IMR-90 (cell line): ENCODE measurements around the gene HYI. TPM values are rescaled to one million over a fixed set of nuclear protein-coding genes. Genes with fewer than 3 reads are reported as not detected.

Experiments
- ATAC-seq: fragments of 200-7000 bp; cut with Tn5 transposase; 2 replicates; pipeline ENCODE4 v1.9.1; 2020; ENCODE audit warnings: low read depth, mild to moderate bottlenecking, moderate library complexity
- BruUV-seq: library from RNA; stranded (reverse); fragments of 400-500 nt; replicated peaks from 2 replicates; lab custom pipeline; 2021; lab: Mats Ljungman, UMichigan
- CTCF ChIA-PET: fragments of 300-600 bp; formaldehyde crosslinking; extraction: SDS; loops from one replicate; lab custom pipeline; 2021; ENCODE audit warnings: antibody characterized with exemption; lab: Yijun Ruan, JAX
- POLR2A ChIA-PET: fragments of 300-600 bp; sonication (Branson Sonifier 250); formaldehyde crosslinking; loops from one replicate; lab custom pipeline; 2022; ENCODE audit warnings: antibody characterized with exemption; ENCODE audit not compliant: unreplicated experiment; lab: Charles Lee
- DNase-seq: peaks from one replicate; pipeline ENCODE4 v3.0.0; 2013
- H2AFZ ChIP-seq: replicated peaks from 2 replicates; pipeline ENCODE3; 2013; ENCODE audit warnings: low read length, mild to moderate bottlenecking; ENCODE audit not compliant: poor library complexity
- H2AK5ac ChIP-seq: 2 replicates; pipeline ENCODE4 v1.6.1; 2013; ENCODE audit warnings: low read depth, low read length, inconsistent platforms
- H2AK9ac ChIP-seq: replicated peaks from 2 replicates; pipeline ENCODE3; 2013; ENCODE audit warnings: mild to moderate bottlenecking, low read depth, low read length, moderate library complexity; ENCODE audit not compliant: poor library complexity
- H2BK120ac ChIP-seq: 2 replicates; pipeline ENCODE4 v1.6.1; 2013; ENCODE audit warnings: low read depth, low read length, inconsistent platforms
- H2BK15ac ChIP-seq: 3 replicates; pipeline ENCODE4 v1.6.1; 2013; ENCODE audit warnings: low read depth, low read length, inconsistent platforms
- H2BK20ac ChIP-seq: 2 replicates; pipeline ENCODE4 v1.6.1; 2013; ENCODE audit warnings: low read depth, mild to moderate bottlenecking, inconsistent platforms, low read length, moderate library complexity
- H2BK5ac ChIP-seq: 2 replicates; pipeline ENCODE4 v1.6.1; 2013; ENCODE audit warnings: mild to moderate bottlenecking, low read depth, low read length, inconsistent platforms; ENCODE audit not compliant: poor library complexity, severe bottlenecking
- H3K14ac ChIP-seq: replicated peaks from 2 replicates; pipeline ENCODE4 v1.6.1; 2013; ENCODE audit warnings: low read depth, low read length, inconsistent platforms
- H3K18ac ChIP-seq: 2 replicates; pipeline ENCODE4 v1.6.1; 2013; ENCODE audit warnings: low read depth, low read length, control low read depth
- H3K23ac ChIP-seq: 2 replicates; pipeline ENCODE4 v1.6.1; 2013; ENCODE audit warnings: low read depth, low read length, inconsistent platforms
- H3K27ac ChIP-seq: 2 replicates; pipeline ENCODE4 v1.5.1; 2013; ENCODE audit warnings: mild to moderate bottlenecking, control low read depth, low read length; ENCODE audit not compliant: insufficient read depth
- H3K27me3 ChIP-seq: 2 replicates; pipeline ENCODE4 v1.6.1; 2013; ENCODE audit warnings: low read length; ENCODE audit not compliant: control insufficient read depth, insufficient read depth
- H3K36me3 ChIP-seq: 2 replicates; pipeline ENCODE4 v1.6.1; 2013; ENCODE audit warnings: low read length, mixed read lengths; ENCODE audit not compliant: control insufficient read depth, insufficient read depth
- H3K4ac ChIP-seq: 2 replicates; pipeline ENCODE4 v1.6.1; 2013; ENCODE audit warnings: low read depth, low read length, inconsistent platforms
- H3K4me1 ChIP-seq: 2 replicates; pipeline ENCODE4 v1.6.1; 2013; ENCODE audit warnings: low read length, mixed read lengths; ENCODE audit not compliant: control insufficient read depth, insufficient read depth
- H3K4me2 ChIP-seq: 2 replicates; pipeline ENCODE4 v1.6.1; 2013; ENCODE audit warnings: low read depth, mild to moderate bottlenecking, control low read depth, low read length, moderate library complexity
- H3K4me3 ChIP-seq: 2 replicates; pipeline ENCODE4 v1.5.1; 2013; ENCODE audit warnings: low read depth, mild to moderate bottlenecking, control low read depth, low read length, moderate library complexity; ENCODE audit not compliant: insufficient read depth
- H3K56ac ChIP-seq: 2 replicates; pipeline ENCODE4 v1.6.1; 2013; ENCODE audit warnings: low read length, inconsistent platforms; ENCODE audit not compliant: insufficient read depth; ENCODE audit errors: extremely low read depth
- H3K79me1 ChIP-seq, 2 experiments: 2 replicates each; pipeline ENCODE4 v1.6.1; 2013; ENCODE audit warnings: low read length in 2 of 2, inconsistent platforms in 1 of 2, low read depth in 1 of 2
- H3K9ac ChIP-seq: 2 replicates; pipeline ENCODE4 v1.6.1; 2013; ENCODE audit warnings: low read depth, low read length, control low read depth
- H3K9me1 ChIP-seq: 2 replicates; pipeline ENCODE4 v1.6.1; 2013; ENCODE audit warnings: low read length, inconsistent platforms; ENCODE audit not compliant: insufficient read depth
- H3K9me3 ChIP-seq: 2 replicates; pipeline ENCODE4 v1.6.1; 2013; ENCODE audit warnings: low read length; ENCODE audit not compliant: control insufficient read depth, insufficient read depth
- H4K20me1 ChIP-seq: 2 replicates; pipeline ENCODE4 v1.6.1; 2013; ENCODE audit warnings: low read length, inconsistent platforms; ENCODE audit not compliant: insufficient read depth
- H4K5ac ChIP-seq: 2 replicates; pipeline ENCODE4 v1.6.1; 2013; ENCODE audit warnings: mild to moderate bottlenecking, low read depth, low read length, control low read depth
- H4K8ac ChIP-seq, 2 experiments: 2 replicates each; pipeline ENCODE4 v1.6.1; 2013; ENCODE audit warnings: low read depth in 2 of 2, low read length in 2 of 2, control low read depth in 1 of 2, inconsistent platforms in 1 of 2
- H4K91ac ChIP-seq: 2 replicates; pipeline ENCODE4 v1.6.1; 2013; ENCODE audit warnings: low read depth, low read length, inconsistent platforms; ENCODE audit not compliant: insufficient read depth
- BHLHE40 ChIP-seq: fragments of 150-350 bp; IDR thresholded peaks from 2 replicates; pipeline ENCODE4 v1.6.1; 2016; ENCODE audit warnings: mild to moderate bottlenecking, low read depth, low read length
- CEBPB ChIP-seq: IDR thresholded peaks from 2 replicates; pipeline ENCODE4 v1.6.1; 2012; ENCODE audit warnings: low read depth, low read length, improper control_type of control experiment
- CHD1 ChIP-seq: IDR thresholded peaks from 2 replicates; pipeline ENCODE4 v1.6.1; 2012; ENCODE audit warnings: low read depth, low read length, improper control_type of control experiment
- FOS ChIP-seq: fragments of 150-350 bp; IDR thresholded peaks from 2 replicates; pipeline ENCODE4 v1.6.1; 2016; ENCODE audit warnings: low read depth, low read length
- MAFK ChIP-seq: IDR thresholded peaks from 2 replicates; pipeline ENCODE4 v1.6.1; 2012; ENCODE audit warnings: low read depth, low read length, improper control_type of control experiment
- MAZ ChIP-seq: IDR thresholded peaks from 2 replicates; pipeline ENCODE4 v1.6.1; 2012; ENCODE audit warnings: low read depth, mild to moderate bottlenecking, low read length, improper control_type of control experiment, moderate library complexity, borderline replicate concordance
- MXI1 ChIP-seq: IDR thresholded peaks from 2 replicates; pipeline ENCODE4 v1.6.1; 2012; ENCODE audit warnings: low read depth, mild to moderate bottlenecking, low read length, moderate library complexity, borderline replicate concordance
- NFE2L2 ChIP-seq: fragments of 150-350 bp; IDR thresholded peaks from 2 replicates; pipeline ENCODE4 v1.6.1; 2016; ENCODE audit warnings: low read depth, mild to moderate bottlenecking, low read length
- POLR2A ChIP-seq: IDR thresholded peaks from 2 replicates; pipeline ENCODE4 v1.6.1; 2012; ENCODE audit warnings: mild to moderate bottlenecking, low read depth, low read length
- RAD21 ChIP-seq: IDR thresholded peaks from 2 replicates; pipeline ENCODE4 v1.6.1; 2012; ENCODE audit warnings: low read length, improper control_type of control experiment
- RFX5 ChIP-seq: IDR thresholded peaks from 2 replicates; pipeline ENCODE4 v1.8.0; 2012; ENCODE audit warnings: low read depth, mild to moderate bottlenecking, low read length, moderate library complexity
- SMC3 ChIP-seq: fragments of 150-350 bp; IDR thresholded peaks from 2 replicates; pipeline ENCODE4 v1.6.1; 2016; ENCODE audit warnings: low read depth, mild to moderate bottlenecking, antibody characterized with exemption, low read length, moderate library complexity
- WGBS, 2 experiments: methylation state at CpG; one replicate each; pipeline versions ENCODE4 v1.1.5 to v1.1.7; 2013; ENCODE audit warnings: missing lambda C conversion rate in 2 of 2; ENCODE audit not compliant: insufficient read length in 1 of 2; ENCODE audit errors: extremely low coverage in 2 of 2; 5-methylcytosine and 5-hydroxymethylcytosine counted together
- dilution Hi-C: fragments of 300-500 bp; cut with HindIII; formaldehyde crosslinking; loops from one replicate; pipeline ENCODE4 v1.14.3; 2018; ENCODE audit warnings: low sequenced_read_pairs; ENCODE audit not compliant: unreplicated experiment
- in situ Hi-C: fragments of 300-500 bp; cut with MboI; formaldehyde crosslinking; loops from 3 replicates; pipeline ENCODE4 v1.14.3; 2019; ENCODE audit warnings: low sequenced_read_pairs, inconsistent platforms, mixed read lengths
- intact Hi-C: fragments of 100-400 bp; cut with micrococcal nuclease; formaldehyde crosslinking; loops from 2 replicates; pipeline ENCODE4 v1.10.0; 2022
- polyA plus RNA-seq, 3 experiments: library from polyadenylated mRNA; depleted of rRNA; stranded (reverse); fragments of >200 nt; gene quantifications; 2 replicates each; pipeline ENCODE4 v1.2.3, GENCODE V29; 2012; ENCODE audit warnings: low replicate concordance in 1 of 3
- total RNA-seq: library from RNA; depleted of rRNA; stranded (reverse); fragments of >200 nt; gene quantifications from 2 replicates; pipeline ENCODE4 v1.2.3, GENCODE V29; 2012
- TF ChIP-seq, protein P1 (sequence below): fragments of 150-350 bp; IDR thresholded peaks from 2 replicates; pipeline ENCODE4 v1.6.1; 2016; ENCODE audit warnings: low read depth, mild to moderate bottlenecking, low read length, moderate library complexity, borderline replicate concordance
- TF ChIP-seq, protein P2 (sequence below): conservative IDR thresholded peaks from 2 replicates; pipeline ENCODE4 v1.5.1; 2012; ENCODE audit warnings: mild to moderate bottlenecking, low read depth, low read length, improper control_type of control experiment
- TF ChIP-seq, protein P3 (sequence below): fragments of 150-350 bp; IDR thresholded peaks from 2 replicates; pipeline ENCODE4 v1.6.1; 2017; ENCODE audit warnings: mild to moderate bottlenecking, antibody characterized with exemption, low read length, low read depth

The HYI gene
- total and polyA plus RNA-seq, 2 of the 4 experiments (the other 2 are of a cell fraction) = 21.5 to 53.7 TPM

DNA sequence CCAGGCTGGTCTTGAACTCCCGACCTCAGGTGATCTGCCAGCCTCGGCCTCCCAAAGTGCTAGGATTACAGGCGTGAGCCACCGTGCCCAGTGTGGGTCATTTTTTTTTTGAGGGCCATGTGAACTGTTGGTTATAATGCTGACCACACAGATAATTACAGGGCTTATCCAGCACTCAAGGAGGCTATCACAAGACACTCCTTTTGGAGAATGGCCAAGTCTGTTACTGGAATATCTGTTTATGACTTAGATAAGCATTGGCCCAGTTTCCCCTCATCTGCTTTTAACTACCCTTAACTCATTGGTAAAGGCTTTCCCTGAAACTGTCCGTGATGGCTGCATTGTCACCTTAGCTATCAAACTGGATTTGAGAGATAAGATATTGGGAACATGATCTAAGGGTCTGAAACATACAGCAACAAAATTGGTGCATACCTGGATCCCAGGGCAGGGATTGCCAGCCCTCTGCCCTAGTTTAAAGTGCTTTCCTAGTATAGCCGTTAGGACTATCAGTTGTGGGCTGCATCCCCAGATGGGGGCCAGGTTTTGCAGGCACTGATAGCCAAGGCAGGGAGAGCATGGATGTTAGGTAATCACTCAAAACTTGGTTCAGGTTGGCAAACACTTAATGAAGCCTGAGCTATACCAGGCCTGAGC, 48.4 kb downstream of the HYI start:
- no peak overlapping the region for H4K91ac ChIP-seq
- no peak overlapping the region for H3K4me3 ChIP-seq
- H4K8ac ChIP-seq = no peak overlapping the region
- H3K9me3 ChIP-seq = no peaks in the 10 kb centered on the region
- H2BK15ac ChIP-seq = no peak overlapping the region
- H3K36me3 ChIP-seq = peaks cover 39% of the 10 kb centered on the region
- no peak overlapping the region for H3K14ac ChIP-seq
- 88% methylated on average over 1 of the region's 6 CpGs; no CpG with 5 or more reads in 1 of the 2 experiments for WGBS, 2 experiments
- peaks cover 4% of the 10 kb centered on the region; the same call in 1 of the 2 replicates for H3K4me1 ChIP-seq
- no peak overlapping the region for H2AK9ac ChIP-seq
- no peak overlapping the region for H2BK120ac ChIP-seq
- peak overlapping the region; percentile 44; the same call in 1 of the 2 replicates for H3K27ac ChIP-seq
- no TSS peak for BruUV-seq
- DNase-seq (peak; percentile 58), ATAC-seq (peak; percentile 71)
- H3K27me3 ChIP-seq = no peaks in the 10 kb centered on the region
- 0 out of 2 replicates have a peak overlapping the region, but pooled peaks have one; percentile 13 for H4K5ac ChIP-seq
- no peak overlapping the region for H3K9ac ChIP-seq
- POLR2A ChIA-PET = no interaction called here
- no peak overlapping the region for H2AK5ac ChIP-seq
- H2AFZ ChIP-seq = no peak overlapping the region
- H3K23ac ChIP-seq = no peak overlapping the region
- H3K4ac ChIP-seq = no peak overlapping the region
- in situ Hi-C loops (loop anchor here (25.0 kb wide), 1 partner anchor 493 kb away; no protein-coding TSS in a partner anchor), intact Hi-C loops (no loop called here), dilution Hi-C loops (no loop called here)
- H3K9me1 ChIP-seq = peaks cover 8% of the 10 kb centered on the region; the same call in 1 of the 2 replicates
- no peak overlapping the region; the same call in 1 of the 2 replicates for H3K4me2 ChIP-seq
- H4K20me1 ChIP-seq = no peaks in the 10 kb centered on the region
- H2BK20ac ChIP-seq = no peak overlapping the region
- H3K56ac ChIP-seq = no peak overlapping the region
- H3K18ac ChIP-seq = no peak overlapping the region
- H3K79me1 ChIP-seq = peaks cover 22 to 34% of the 10 kb centered on the region in 2 experiments
- no peak overlapping the region for H2BK5ac ChIP-seq
- CTCF ChIA-PET = interaction anchor here (0.6 to 1.1 kb wide), 3 partner anchors 9 to 825 kb away, joined by 3 read pairs; no protein-coding TSS in a partner anchor
- TF ChIP-seq NFE2L2 (no peak), FOS (no peak), MAZ (no peak), BHLHE40 (no peak), CHD1 (no peak), MXI1 (no peak), RAD21 (no peak), SMC3 (no peak), RFX5 (no peak), POLR2A (no peak), MAFK (no peak), CEBPB (no peak)
- TF ChIP-seq, protein P1, sequence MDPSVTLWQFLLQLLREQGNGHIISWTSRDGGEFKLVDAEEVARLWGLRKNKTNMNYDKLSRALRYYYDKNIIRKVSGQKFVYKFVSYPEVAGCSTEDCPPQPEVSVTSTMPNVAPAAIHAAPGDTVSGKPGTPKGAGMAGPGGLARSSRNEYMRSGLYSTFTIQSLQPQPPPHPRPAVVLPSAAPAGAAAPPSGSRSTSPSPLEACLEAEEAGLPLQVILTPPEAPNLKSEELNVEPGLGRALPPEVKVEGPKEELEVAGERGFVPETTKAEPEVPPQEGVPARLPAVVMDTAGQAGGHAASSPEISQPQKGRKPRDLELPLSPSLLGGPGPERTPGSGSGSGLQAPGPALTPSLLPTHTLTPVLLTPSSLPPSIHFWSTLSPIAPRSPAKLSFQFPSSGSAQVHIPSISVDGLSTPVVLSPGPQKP = no peak
- TF ChIP-seq, protein P2, sequence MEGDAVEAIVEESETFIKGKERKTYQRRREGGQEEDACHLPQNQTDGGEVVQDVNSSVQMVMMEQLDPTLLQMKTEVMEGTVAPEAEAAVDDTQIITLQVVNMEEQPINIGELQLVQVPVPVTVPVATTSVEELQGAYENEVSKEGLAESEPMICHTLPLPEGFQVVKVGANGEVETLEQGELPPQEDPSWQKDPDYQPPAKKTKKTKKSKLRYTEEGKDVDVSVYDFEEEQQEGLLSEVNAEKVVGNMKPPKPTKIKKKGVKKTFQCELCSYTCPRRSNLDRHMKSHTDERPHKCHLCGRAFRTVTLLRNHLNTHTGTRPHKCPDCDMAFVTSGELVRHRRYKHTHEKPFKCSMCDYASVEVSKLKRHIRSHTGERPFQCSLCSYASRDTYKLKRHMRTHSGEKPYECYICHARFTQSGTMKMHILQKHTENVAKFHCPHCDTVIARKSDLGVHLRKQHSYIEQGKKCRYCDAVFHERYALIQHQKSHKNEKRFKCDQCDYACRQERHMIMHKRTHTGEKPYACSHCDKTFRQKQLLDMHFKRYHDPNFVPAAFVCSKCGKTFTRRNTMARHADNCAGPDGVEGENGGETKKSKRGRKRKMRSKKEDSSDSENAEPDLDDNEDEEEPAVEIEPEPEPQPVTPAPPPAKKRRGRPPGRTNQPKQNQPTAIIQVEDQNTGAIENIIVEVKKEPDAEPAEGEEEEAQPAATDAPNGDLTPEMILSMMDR = no peak
- TF ChIP-seq, protein P3, sequence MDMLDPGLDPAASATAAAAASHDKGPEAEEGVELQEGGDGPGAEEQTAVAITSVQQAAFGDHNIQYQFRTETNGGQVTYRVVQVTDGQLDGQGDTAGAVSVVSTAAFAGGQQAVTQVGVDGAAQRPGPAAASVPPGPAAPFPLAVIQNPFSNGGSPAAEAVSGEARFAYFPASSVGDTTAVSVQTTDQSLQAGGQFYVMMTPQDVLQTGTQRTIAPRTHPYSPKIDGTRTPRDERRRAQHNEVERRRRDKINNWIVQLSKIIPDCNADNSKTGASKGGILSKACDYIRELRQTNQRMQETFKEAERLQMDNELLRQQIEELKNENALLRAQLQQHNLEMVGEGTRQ = no peak
